Fibroblast of villous mesenchyme (primary cell): ENCODE data around the gene SIRPG. TPM values are rescaled to one million over a fixed set of nuclear protein-coding genes. Genes with fewer than 3 reads are reported as not detected.
"Not testable (repeated sequence)": the region's sequence is repeated elsewhere in the genome, so short reads cannot be mapped to it uniquely, and the experiment has no call there.

ENCODE experiments used
- DNase-seq: peaks from one replicate; pipeline ENCODE4 v3.0.0-alpha.2; 2010; ENCODE audit warnings: low read depth
- H3K4me3 ChIP-seq: 2 replicates; pipeline ENCODE4 v1.5.1; 2011; ENCODE audit warnings: low read depth, mild to moderate bottlenecking, low read length
- total RNA-seq: library from RNA; depleted of rRNA; stranded (reverse); fragments of >200 nt; gene quantifications from 2 replicates; pipeline ENCODE4 v1.2.3, GENCODE V29; 2012
- TF ChIP-seq, protein P1 (sequence below): IDR thresholded peaks from 2 replicates; pipeline ENCODE4 v1.5.1; 2012; ENCODE audit warnings: low read depth, mild to moderate bottlenecking, low read length; ENCODE audit not compliant: insufficient read depth

Gene SIRPG
- total RNA-seq, 1 donor: not detected

DNA sequence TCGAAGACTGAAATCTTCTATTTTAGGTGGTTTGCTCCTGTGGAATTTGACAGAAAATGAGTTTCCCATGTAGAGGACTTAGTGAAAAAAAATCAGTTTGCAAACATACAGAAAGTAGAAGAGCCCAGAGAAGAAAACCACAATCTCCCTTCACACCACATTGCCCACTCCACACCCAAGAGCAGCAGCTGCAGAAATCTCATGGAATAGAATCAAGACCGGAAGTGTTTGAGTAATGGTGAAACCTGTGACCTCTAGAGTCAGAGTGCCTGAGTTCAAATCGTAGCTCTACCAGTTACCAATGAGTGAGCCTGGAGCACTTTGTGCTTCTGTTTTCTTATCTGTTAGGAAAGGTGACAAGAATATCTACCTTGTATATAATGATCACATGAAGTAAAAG is 4.6 kb downstream of the SIRPG start:
- DNase-seq: no peak
- H3K4me3 ChIP-seq: no peak overlapping the region
- TF ChIP-seq, protein P1, sequence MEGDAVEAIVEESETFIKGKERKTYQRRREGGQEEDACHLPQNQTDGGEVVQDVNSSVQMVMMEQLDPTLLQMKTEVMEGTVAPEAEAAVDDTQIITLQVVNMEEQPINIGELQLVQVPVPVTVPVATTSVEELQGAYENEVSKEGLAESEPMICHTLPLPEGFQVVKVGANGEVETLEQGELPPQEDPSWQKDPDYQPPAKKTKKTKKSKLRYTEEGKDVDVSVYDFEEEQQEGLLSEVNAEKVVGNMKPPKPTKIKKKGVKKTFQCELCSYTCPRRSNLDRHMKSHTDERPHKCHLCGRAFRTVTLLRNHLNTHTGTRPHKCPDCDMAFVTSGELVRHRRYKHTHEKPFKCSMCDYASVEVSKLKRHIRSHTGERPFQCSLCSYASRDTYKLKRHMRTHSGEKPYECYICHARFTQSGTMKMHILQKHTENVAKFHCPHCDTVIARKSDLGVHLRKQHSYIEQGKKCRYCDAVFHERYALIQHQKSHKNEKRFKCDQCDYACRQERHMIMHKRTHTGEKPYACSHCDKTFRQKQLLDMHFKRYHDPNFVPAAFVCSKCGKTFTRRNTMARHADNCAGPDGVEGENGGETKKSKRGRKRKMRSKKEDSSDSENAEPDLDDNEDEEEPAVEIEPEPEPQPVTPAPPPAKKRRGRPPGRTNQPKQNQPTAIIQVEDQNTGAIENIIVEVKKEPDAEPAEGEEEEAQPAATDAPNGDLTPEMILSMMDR: no peak

DNA sequence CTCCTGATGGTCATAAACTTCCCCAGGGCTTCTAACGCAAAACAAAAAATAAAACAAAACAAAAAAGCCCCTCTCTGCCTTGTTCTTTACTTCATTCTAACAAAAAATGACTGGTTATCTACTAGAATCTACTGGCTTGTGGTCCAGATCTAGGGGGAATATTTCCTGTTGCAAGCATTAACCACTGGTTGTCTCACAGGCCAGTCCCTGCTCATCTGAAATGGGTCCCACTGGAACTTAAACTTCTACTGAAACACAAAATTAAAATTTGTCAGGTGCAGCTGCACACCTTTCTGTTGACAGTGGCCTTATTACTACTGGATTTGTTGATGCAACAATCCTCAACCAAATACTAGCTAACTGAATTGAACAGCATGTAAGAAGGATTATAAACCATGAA is 5.5 kb downstream of the SIRPG start:
- TF ChIP-seq, protein P1: no peak
- no peak overlapping the region for H3K4me3 ChIP-seq
- DNase-seq: no peak

DNA sequence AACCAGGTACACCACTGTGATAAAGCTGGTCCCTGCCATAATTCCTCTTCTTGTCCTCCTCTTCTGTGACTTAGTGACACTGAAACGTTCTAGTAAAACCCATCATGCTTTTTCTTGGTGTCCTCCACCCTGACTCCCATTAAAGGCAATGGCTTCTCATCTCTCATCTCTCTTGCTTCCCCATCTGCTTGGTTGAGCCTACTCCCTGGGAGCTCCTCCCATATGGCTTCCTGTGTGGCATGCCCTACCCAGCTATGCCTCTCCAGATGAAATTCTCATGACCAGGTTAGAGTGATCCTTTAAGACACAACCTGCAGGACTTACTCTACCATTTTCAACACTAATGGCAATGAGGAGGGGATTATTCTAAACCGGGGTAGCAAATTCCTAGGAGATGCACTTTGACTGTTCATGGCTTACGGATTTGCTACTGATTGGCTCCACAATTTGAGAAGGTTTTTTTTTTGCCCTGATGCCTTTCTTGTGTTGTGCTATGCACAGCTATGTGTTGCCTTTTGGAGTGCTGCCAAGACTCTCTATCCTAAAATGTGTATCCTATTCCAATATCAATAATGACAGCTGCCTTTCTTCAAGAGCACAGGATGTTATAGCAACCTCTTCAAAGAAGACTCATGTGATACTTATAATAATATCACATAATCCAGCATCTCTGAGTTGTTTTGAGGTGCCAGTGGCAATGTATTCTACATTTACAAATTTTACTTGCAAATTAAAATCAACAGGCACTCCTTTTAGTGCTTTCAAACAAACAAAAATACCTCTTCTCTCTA is 6.1 kb downstream of the SIRPG start:
- H3K4me3 ChIP-seq: no peak overlapping the region
- DNase-seq: no peak
- TF ChIP-seq, protein P1: no peak

DNA sequence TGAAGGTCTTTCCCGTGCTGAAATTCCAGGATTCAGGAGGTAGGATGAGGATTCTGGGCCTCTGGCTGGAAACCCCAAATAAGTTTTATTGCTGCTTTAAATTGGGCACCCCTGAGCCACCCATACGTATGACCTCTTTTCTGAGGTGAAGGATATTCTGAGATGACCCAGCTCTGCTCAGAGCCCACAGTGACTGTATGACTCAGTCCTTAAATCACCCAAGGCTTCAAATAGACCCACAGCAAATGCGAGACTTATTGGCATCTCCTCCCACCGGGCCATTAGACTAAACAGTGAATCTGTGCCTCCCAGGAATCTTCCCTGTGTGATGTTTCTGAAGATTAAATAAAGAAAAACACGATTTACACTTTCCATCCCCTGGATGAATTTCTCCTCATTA is 9.5 kb downstream of the SIRPG start:
- no peak overlapping the region for H3K4me3 ChIP-seq
- TF ChIP-seq, protein P1: no peak
- no peak for DNase-seq

DNA sequence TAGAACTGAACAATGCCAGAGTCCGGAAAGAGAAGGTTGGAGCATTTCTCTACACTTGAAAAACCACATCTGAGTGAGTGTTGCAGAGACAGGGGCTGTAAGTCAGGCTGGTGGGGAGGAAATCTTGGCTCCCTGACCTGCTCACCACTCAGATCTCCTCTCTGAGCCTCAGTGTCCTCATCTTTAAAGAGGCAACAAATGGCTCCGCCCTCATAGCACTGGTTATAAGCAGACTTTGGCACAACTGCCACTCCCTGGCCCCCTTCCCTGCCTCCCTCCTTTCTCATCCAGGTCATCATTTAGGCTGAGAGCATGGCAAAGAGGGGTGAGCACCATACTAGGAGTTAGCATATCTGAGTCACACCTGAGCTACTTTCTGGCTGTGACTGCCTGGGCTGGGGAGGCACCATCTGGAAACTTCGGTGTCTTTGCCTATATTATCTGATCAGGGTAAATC is 10.6 kb downstream of the SIRPG start:
- no peak for DNase-seq
- TF ChIP-seq, protein P1: no peak
- H3K4me3 ChIP-seq: no peak overlapping the region

DNA sequence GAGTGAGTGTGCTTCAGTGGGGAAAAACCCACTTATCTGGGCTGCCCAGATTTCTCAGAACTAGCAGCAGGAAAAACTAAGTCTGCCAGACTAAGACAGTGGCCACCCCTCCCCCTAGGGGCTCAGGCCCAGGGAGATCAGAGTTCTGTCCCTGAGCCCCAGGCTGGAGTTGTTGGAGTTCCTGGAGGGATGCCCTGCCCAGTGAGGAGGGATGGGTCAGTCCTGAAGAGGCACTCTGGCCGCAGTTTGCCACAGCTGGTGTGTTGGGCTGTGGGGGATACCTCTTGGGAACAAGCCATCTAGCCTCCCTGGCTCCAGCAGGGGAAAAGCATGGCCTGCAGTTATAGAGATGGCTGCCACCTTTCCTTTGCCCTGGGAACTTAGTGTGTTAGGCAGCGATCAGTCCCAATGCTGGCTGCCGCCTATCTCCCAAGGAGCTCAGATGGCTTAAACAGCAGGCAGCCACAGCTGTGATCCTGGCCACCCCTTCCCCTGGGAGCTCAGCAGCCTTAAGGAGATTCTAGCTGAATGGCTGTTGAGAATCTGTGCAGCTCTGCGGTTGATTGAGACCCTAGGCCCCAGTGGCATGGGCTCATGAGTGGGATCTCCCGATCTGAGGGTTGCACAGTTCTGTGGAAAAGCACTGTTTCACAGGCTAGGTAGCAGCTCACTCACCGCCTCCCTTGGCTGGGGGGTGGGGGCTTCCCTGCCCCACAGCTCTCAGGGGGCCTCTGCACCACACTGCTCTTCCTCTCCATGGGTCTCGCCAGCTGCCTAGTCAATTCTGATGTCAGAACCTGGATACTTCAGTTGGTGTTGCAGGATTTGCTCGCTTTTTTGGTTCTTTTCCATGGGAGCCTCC is 13.2 kb downstream of the SIRPG start:
- no peak overlapping the region for H3K4me3 ChIP-seq
- DNase-seq: no peak
- TF ChIP-seq, protein P1: no peak

DNA sequence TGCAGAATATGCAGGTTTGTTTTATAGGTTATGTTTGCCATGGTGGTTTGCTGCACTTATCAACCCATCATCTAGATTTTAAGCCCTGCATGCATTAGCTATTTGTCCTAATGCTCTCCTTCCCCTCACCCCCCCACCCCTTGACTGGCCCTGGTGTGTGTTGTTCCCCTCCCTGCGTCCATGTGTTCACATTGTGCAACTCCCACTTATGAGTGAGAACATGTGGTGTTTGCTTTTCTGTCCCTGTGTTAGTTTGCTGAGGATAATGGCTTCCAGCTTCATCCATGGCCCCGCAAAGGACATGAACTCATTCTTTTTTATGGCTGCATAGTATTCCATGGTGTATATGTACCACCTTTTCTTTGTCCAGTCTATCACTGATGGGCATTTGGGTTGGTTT is 18.9 kb downstream of the SIRPG start:
- not testable (repeated sequence) for DNase-seq, H3K4me3 ChIP-seq
